Right atrium auricular region (tissue), 2 donors: Measurements from ENCODE around the gene SFXN1. TPM values are rescaled to one million over a fixed set of nuclear protein-coding genes. Genes with fewer than 3 reads are reported as not detected.

Experiments used
- DNase-seq: peaks from one replicate; pipeline ENCODE4 v3.0.0-alpha.2; 2019; ENCODE audit warnings: low spot score
- H3K27ac ChIP-seq, 2 donors: fragments of 200-600 bp; sonication (generic); 1 replicate in 1 of 2; 2 replicates in 1 of 2; pipeline ENCODE4 v1.5.1; 2016 to 2019
- H3K27me3 ChIP-seq, 2 donors: fragments of 200-600 bp; sonication (generic); one replicate each; pipeline versions ENCODE4 v1.5.1 to v1.6.0; 2017 to 2019
- H3K36me3 ChIP-seq: fragments of 200-600 bp; sonication (generic); one replicate; pipeline ENCODE4 v1.5.1; 2016
- H3K4me1 ChIP-seq, 2 donors: fragments of 200-600 bp; sonication (generic); one replicate each; pipeline versions ENCODE4 v1.5.1 to v1.6.0; 2017 to 2019
- H3K4me3 ChIP-seq, 2 donors: fragments of 200-600 bp; sonication (generic); 1 replicate in 1 of 2; 2 replicates in 1 of 2; pipeline ENCODE4 v1.5.1; 2017 to 2019; ENCODE audit warnings: mild to moderate bottlenecking in 1 of 2, moderate library complexity in 1 of 2
- H3K9me3 ChIP-seq, 2 donors: fragments of 200-600 bp; sonication (generic); one replicate each; pipeline ENCODE4 v1.5.1; 2019
- total RNA-seq, 2 donors: library from RNA; depleted of rRNA; stranded (reverse); fragments of >200 nt; gene quantifications; one replicate each; pipeline ENCODE4 v1.1.0, GENCODE V29; 2016
- TF ChIP-seq, protein P1 (sequence below), 2 donors: fragments of 200-600 bp; sonication (generic); IDR thresholded peaks; one replicate each; pipeline ENCODE4 v1.5.1; 2019; ENCODE audit warnings: antibody characterized with exemption in 2 of 2

SFXN1 gene
- total RNA-seq, 2 donors from 2014 or later, result 23.3 to 33.0 TPM

GRCh38 chr5:175463641-175464040 is 14.7 kb upstream of the SFXN1 start:
- no peaks in the 10 kb centered on the region for H3K27me3 ChIP-seq
- TF ChIP-seq, protein P1, sequence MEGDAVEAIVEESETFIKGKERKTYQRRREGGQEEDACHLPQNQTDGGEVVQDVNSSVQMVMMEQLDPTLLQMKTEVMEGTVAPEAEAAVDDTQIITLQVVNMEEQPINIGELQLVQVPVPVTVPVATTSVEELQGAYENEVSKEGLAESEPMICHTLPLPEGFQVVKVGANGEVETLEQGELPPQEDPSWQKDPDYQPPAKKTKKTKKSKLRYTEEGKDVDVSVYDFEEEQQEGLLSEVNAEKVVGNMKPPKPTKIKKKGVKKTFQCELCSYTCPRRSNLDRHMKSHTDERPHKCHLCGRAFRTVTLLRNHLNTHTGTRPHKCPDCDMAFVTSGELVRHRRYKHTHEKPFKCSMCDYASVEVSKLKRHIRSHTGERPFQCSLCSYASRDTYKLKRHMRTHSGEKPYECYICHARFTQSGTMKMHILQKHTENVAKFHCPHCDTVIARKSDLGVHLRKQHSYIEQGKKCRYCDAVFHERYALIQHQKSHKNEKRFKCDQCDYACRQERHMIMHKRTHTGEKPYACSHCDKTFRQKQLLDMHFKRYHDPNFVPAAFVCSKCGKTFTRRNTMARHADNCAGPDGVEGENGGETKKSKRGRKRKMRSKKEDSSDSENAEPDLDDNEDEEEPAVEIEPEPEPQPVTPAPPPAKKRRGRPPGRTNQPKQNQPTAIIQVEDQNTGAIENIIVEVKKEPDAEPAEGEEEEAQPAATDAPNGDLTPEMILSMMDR (IDR thresholded peaks at IDR 0.05), result no peak
- DNase-seq, result no peak
- no peak overlapping the region for H3K27ac ChIP-seq
- H3K36me3 ChIP-seq, result no peaks in the 10 kb centered on the region
- H3K9me3 ChIP-seq, result no peaks in the 10 kb centered on the region
- no peak overlapping the region for H3K4me3 ChIP-seq
- H3K4me1 ChIP-seq, result no peaks in the 10 kb centered on the region

- H3K4me3 ChIP-seq, result no peak overlapping the region
- no peaks in the 10 kb centered on the region for H3K36me3 ChIP-seq
- H3K27me3 ChIP-seq, result no peaks in the 10 kb centered on the region
- TF ChIP-seq, protein P1 (IDR thresholded peaks at IDR 0.05), result peak; percentile 49 to 71
- no peak overlapping the region for H3K27ac ChIP-seq
- DNase-seq, result no peak
- no peaks in the 10 kb centered on the region for H3K4me1 ChIP-seq
- no peaks in the 10 kb centered on the region for H3K9me3 ChIP-seq
These were observed 14.1 kb upstream of the SFXN1 start for GRCh38 chr5:175464074-175464941.

- Histone ChIP-seq H3K27me3 (no peaks in the 10 kb centered on the region), H3K4me1 (no peaks in the 10 kb centered on the region), H3K9me3 (no peaks in the 10 kb centered on the region), H3K4me3 (no peak overlapping the region), H3K27ac (no peak overlapping the region), H3K36me3 (no peaks in the 10 kb centered on the region)
- TF ChIP-seq, protein P1 (IDR thresholded peaks at IDR 0.05), result no peak
- DNase-seq, result no peak
These were observed 13.5 kb upstream of the SFXN1 start for GRCh38 chr5:175464942-175465233.

GRCh38 chr5:175465282-175465681 is 13.1 kb upstream of the SFXN1 start:
- H3K27ac ChIP-seq, result no peak overlapping the region
- no peaks in the 10 kb centered on the region for H3K27me3 ChIP-seq
- no peaks in the 10 kb centered on the region for H3K4me1 ChIP-seq
- TF ChIP-seq, protein P1 (IDR thresholded peaks at IDR 0.05), result no peak
- H3K4me3 ChIP-seq, result no peak overlapping the region
- H3K9me3 ChIP-seq, result no peaks in the 10 kb centered on the region
- no peaks in the 10 kb centered on the region for H3K36me3 ChIP-seq
- no peak for DNase-seq

GRCh38 chr5:175466700-175467318 is 11.6 kb upstream of the SFXN1 start:
- Histone ChIP-seq H3K4me3 (no peak overlapping the region), H3K27me3 (no peaks in the 10 kb centered on the region), H3K4me1 (no peaks in the 10 kb centered on the region), H3K27ac (peak overlapping the region in 1 of 2 donors; percentile 48), H3K9me3 (no peaks in the 10 kb centered on the region), H3K36me3 (no peaks in the 10 kb centered on the region)
- peak; percentile 68 for DNase-seq
- TF ChIP-seq, protein P1 (IDR thresholded peaks at IDR 0.05), result no peak
